NB4 (cell line): ENCODE results near the gene DBR1.
A peak's percentile ranks its signal among the peaks of the same experiment; 100 is the strongest.

Experiments used
- DNase-seq: peaks from one replicate; pipeline ENCODE4 v3.0.0; 2010; ENCODE audit warnings: low read depth
- H3K4me3 ChIP-seq: one replicate; pipeline ENCODE4 v1.5.1; 2011; ENCODE audit warnings: mild to moderate bottlenecking, low read depth, low read length, moderate library complexity
- MYC ChIP-seq: IDR thresholded peaks from 2 replicates; pipeline ENCODE4 v1.6.1; 2011; ENCODE audit warnings: low read depth, low read length
- POLR2A ChIP-seq: IDR thresholded peaks from 2 replicates; pipeline ENCODE4 v1.6.1; 2011; ENCODE audit warnings: mild to moderate bottlenecking; ENCODE audit not compliant: insufficient read length; ENCODE audit errors: extremely low read depth
- TF ChIP-seq, protein P1 (sequence below): IDR thresholded peaks from one replicate; pipeline ENCODE4 v1.5.1; 2012; ENCODE audit warnings: low read depth, low read length
- TF ChIP-seq, protein P2 (sequence below): IDR thresholded peaks from 2 replicates; pipeline ENCODE4 v1.6.1; 2011; ENCODE audit warnings: low read depth, low read length

DBR1 gene

DNA sequence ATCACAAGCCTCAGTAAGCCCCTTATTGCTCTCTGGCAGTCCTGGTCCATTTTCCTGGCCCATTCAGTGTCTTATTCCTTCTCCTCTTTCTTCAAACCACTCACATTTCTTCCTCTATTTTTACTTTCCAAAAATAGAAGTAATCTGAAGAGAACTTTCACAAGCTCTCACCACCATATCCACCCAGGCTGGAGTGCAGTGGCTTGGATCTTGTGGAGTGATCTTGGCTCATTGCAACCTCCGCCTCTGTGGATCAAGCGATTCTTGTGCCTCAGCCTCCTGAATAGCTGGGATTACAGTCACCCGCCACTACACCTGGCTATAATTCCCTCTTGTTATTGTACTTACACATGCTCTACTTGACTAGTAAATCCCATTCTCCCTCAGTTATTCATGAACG lies 29.2 kb upstream of the DBR1 start:
- no peak for TF ChIP-seq MYC
- TF ChIP-seq, protein P1, sequence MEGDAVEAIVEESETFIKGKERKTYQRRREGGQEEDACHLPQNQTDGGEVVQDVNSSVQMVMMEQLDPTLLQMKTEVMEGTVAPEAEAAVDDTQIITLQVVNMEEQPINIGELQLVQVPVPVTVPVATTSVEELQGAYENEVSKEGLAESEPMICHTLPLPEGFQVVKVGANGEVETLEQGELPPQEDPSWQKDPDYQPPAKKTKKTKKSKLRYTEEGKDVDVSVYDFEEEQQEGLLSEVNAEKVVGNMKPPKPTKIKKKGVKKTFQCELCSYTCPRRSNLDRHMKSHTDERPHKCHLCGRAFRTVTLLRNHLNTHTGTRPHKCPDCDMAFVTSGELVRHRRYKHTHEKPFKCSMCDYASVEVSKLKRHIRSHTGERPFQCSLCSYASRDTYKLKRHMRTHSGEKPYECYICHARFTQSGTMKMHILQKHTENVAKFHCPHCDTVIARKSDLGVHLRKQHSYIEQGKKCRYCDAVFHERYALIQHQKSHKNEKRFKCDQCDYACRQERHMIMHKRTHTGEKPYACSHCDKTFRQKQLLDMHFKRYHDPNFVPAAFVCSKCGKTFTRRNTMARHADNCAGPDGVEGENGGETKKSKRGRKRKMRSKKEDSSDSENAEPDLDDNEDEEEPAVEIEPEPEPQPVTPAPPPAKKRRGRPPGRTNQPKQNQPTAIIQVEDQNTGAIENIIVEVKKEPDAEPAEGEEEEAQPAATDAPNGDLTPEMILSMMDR: no peak
- TF ChIP-seq, protein P2, sequence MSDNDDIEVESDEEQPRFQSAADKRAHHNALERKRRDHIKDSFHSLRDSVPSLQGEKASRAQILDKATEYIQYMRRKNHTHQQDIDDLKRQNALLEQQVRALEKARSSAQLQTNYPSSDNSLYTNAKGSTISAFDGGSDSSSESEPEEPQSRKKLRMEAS: no peak
- no peak for TF ChIP-seq POLR2A
- no peak overlapping the region for H3K4me3 ChIP-seq
- DNase-seq: no peak

DNA sequence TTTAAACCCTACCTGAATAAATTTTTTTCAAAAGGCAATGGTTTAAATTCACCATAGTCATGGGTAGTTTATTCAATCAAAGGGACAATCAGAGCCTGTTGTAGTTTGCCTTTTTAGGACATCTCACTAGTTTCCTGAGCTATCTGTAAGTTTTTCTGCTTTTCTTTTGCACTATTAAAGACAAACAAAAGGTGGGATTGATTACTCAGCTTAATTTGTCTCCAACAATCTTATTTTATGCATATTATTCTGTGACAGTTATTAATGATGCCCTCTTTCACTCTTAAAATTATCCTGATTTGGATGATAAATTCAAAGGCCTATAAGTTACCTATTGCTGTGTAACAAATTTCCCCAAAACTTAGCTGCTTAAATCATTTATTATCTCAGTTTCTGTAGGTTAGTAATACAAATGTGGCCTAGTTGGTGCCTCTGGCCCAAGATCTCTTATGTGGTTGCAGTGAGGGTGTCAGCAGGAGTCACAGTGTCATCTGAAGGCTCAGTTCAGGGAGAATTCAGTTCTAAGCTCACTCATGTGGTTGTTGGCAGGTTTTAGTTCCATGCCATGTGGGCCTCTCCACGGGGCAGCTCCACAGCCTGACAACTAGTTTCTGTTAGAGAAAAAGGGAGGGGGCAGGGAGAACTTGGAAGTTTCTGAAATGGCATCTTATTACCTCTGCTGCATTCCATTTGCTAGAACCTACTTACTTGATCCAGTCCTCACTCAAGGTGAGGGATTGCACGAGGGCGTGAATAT lies 28.4 kb upstream of the DBR1 start:
- DNase-seq: no peak
- H3K4me3 ChIP-seq: no peak overlapping the region
- TF ChIP-seq, protein P2: no peak
- TF ChIP-seq POLR2A (no peak), MYC (no peak)
- TF ChIP-seq, protein P1: no peak

DNA sequence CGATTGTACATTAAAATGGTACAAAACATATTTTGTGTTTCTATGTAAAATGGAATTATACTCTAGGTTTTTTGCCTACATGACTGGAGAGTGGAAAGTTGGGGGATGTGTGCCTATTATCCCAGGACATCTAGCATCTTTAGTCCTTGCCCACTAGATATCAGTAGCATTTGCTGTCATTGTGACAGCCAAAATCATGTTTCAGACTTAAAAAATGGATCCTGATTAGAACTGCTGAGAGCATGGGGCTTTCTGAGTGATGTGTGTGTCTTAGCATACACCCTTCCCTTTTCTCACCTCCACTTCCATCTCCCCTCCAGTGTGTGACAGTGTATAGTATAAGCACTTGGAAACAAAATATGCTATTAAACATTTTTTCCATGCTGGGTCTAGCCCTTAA lies 25.7 kb upstream of the DBR1 start:
- H3K4me3 ChIP-seq: no peak overlapping the region
- no peak for DNase-seq
- TF ChIP-seq POLR2A (no peak), MYC (no peak)
- TF ChIP-seq, protein P1: no peak
- TF ChIP-seq, protein P2: no peak

DNA sequence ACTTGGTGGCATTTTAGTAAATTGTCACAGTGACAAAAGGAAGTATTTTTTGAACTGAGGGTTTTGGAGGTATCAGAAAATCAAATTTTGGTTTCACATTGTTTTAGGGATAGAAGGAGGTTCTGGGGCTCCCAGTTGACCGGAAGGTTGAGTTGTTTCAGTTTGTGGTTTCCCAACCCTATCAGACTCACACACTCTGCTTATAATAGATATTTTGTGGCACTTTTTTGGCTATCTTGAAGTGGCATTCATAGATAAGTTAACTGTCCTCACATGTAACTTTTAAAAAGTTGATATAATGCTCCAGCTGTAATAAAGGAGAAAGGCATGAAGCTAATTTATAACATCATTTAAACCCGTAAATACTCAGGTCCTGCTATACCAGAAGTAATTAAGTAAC lies 25.1 kb upstream of the DBR1 start:
- no peak overlapping the region for H3K4me3 ChIP-seq
- peak; percentile 59 for DNase-seq
- TF ChIP-seq MYC (no peak), POLR2A (no peak)
- TF ChIP-seq, protein P2: no peak
- TF ChIP-seq, protein P1: no peak

DNA sequence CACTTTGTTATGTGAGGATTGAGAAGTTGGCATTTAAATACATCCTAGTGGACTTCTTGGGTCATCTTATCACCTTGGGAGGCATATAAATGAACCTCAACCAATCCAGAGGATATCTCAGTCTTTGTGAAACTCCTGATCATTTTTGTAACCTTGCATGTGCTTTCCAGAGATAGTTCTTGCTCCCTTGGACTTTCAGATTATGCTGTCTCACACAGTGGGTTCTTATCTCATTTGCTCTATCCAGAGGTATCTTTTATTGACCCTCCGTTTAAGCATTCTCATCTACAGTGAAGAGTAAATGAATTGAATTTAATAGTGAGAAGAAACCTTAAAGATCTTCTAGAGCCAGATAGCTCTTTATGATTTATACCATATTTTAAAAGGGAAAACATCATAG lies 22.8 kb upstream of the DBR1 start:
- TF ChIP-seq, protein P2: no peak
- TF ChIP-seq, protein P1: no peak
- TF ChIP-seq POLR2A: no peak
- no peak for TF ChIP-seq MYC
- no peak for DNase-seq
- no peak overlapping the region for H3K4me3 ChIP-seq
